Thyroid gland (tissue), 4 donors: Measurements from ENCODE around the gene ESPNL.

Experiments used
- CTCF ChIP-seq, 6 experiments: fragments of 200-600 bp in 3 of 6; fragments of 450-650 bp in 3 of 6; sonication (generic) in 3 of 6; IDR thresholded peaks; one replicate each; pipeline ENCODE4 v1.5.1; 2016 to 2019; ENCODE audit warnings: antibody characterized with exemption in 6 of 6, mild to moderate bottlenecking in 2 of 6, inconsistent platforms in 1 of 6, moderate library complexity in 1 of 6
- POLR2A ChIP-seq, 2 donors: fragments of 450-650 bp; IDR thresholded peaks; one replicate each; pipeline ENCODE4 v1.6.1; 2017; ENCODE audit warnings: antibody characterized with exemption in 2 of 2, mild to moderate bottlenecking in 2 of 2, moderate library complexity in 1 of 2

GRCh38 chr2:238082151-238082550 is 18.0 kb upstream of the ESPNL start:
- TF ChIP-seq CTCF (IDR thresholded peaks at IDR 0.05) (no peak), POLR2A (IDR thresholded peaks at IDR 0.05) (no peak)
